ENCODE measurements around the gene MAPT.
"Not testable (repeated sequence)": the region's sequence is repeated elsewhere in the genome, so short reads cannot be mapped to it uniquely, and the experiment has no call there.

MAPT gene

DNA sequence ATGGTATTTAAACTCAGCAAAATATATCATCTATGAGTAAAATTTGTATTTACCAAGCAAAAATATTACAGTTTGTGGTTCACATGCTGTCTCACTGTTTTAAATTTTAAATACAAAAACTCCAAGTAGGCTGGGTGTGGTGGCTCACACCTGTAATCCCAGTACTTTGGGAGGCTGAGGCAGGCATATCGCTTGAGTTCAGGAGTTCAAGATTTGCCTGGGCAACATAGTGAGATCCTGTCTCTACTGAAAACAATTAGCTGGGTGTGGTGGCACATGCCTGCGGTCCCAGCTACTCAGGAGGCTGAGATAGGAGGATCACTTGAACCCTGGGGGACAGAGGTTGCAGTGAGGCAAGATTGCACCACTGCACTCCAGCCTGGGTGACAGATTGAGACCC, 37.3 kb downstream of the MAPT start:
- no peak for DNase-seq

DNA sequence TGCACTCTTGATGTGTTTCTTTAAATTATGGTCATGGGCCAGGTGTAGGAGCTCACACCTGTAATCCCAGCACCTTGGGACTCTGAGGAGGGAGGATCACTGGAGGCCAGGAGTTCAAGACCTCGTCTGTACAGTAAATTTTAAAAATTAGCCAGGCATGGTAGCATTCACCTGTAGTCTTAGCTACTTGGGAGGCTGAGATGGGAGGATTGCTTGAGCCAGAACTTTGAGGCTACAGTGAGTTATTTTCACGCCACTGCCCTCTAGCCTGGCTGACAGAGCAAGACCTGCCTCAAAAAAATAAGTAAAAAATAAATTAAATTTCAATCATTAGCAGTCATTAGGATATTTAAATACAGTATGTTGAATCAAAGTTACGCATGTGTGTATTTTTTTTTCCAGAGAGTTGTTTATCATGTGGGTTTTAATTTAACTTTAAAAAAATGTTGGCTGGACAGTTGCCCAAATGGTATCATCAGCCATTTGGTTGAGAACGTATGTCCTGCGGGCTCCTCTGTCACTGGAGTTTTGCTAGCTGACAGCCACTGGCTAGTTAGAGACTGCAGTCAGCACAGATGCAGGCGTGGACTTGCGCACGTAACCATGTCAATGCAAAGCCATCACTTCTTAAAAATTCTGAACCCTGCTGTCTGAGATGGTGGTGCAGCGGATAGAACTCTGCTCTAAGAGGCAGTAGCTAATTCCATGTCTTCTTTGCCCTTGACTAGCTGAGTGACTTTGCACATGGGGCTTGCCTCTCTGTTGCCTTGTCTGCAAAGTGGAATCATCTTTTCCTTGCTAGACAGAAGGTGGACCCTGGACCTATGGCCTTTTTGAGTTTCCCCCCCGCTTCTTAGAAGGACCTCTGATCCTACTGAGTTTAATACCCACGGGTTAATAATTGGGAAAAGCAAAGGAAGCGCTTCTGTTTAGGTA, 40.0 kb downstream of the MAPT start:
- DNase-seq: no peak

DNA sequence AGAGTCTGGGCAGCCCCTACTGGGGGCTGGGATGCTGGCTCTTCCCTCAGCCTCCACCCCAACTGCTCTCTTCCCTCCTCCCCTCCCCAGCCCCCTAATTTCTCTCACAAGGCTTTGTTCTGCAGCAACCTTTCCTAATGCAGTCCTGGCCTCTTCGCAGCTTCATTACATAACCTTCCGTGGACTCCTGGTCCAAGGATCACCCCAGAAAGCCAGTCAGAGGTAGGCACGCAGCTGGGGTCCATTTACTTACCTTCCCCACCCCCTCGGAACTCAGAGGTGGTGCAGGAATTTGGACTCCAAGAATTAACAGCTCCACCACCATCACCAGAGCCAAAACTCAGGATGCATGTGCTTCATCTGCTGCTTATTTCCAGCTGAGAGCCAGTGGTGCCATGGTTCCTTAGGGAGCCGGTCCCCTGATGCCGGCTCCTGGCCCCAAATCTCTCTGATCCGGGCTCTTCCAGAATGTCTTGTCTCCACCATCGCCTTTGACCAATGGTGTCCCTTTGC, 40.9 kb downstream of the MAPT start:
- DNase-seq: no peak

DNA sequence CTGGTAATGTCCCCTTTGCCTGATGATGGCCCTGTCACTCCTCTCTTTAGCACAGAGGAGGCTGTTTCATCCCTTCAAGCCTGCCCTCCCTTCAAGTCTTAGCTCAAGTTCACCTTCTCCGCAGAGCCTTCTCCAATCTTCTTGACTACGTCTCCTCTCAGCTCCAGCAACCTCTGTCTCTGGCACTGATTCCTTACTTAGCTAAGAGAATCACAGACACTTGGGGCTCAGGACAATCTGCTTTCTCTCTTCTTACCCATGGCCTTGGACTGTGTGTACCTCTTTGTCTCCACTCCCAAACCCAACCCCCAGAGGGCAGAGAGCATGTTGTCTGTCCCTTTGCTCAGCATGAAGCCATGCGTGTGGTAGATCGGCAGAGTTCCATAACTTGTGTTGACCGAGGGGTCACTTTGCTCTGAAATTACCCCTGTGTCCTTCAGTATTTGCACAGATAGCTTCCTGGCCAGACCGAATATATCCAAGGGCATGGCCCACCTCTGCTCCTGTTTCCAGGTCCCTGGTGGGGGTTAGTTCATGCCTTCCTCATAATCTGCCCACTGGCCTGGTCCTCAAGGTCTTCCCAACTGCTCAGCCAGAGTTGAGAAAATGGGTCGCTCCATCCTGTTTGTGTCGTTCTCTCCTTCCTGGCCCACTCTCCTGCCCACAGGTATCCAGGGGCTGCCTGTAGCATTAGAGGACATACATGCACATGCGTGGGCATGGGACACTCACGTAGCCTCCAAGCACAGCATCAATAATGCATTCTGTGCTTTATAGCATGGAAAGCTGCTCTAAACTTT, 41.6 kb downstream of the MAPT start:
- DNase-seq: no peak

DNA sequence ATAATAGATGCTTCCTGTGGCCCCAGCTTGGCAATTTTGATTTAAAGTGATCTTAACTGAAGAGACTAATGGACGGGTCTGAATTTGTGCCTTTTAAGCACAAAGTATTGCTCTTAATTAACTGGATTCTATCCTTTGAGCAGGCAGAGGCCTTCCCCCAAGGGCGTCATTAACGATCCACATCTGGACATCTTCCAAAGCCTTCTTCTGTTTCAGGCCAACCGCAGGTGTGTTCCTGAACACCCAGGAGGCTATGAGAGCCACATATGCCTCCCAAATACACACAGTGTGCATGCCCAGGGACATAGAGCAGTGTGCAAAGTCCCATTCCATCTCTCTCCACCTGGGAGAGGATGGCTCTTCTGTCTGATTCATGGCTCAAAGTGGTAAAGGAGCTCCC, 42.3 kb downstream of the MAPT start:
- peak; percentile 75 for DNase-seq

DNA sequence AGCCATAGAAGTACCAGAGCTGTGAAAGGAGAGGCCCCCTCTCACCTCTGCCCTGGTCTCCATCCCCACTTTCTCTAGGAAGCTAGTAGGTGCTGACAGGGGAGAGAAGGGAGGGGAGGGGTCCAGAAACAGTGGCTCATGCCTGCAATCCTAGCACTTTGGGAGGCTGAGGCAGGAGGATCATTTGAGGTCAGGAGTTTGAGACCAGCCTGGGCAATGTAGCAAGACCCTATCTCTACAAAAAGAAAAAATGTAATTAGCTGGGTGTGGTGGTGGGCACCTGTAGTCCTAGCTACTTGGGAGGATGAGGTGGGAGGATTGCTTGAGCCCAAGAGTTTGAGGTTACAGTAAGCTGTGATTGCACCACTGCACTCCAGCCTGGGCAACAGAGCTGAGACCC, 42.8 kb downstream of the MAPT start:
- not testable (repeated sequence) for DNase-seq

DNA sequence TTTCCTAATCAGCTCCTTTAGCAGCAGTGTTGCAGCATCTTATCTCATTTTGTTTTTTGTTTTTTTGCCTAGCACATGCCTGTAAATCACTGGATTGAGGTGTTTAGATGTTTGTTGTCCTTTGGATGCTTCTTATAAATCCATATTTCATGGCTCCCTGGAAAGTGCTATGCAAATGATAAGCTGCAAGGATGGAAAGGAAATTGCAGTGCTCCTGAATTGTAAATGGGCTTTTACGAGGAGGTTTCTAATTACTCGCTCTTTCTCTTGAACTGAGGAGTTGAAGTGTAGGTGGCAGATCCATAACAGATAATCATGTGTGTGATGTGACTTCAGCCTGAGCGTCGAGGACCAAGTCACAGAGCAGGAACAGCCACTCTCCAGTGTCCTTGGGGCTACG, 45.0 kb downstream of the MAPT start:
- DNase-seq: no peak

DNA sequence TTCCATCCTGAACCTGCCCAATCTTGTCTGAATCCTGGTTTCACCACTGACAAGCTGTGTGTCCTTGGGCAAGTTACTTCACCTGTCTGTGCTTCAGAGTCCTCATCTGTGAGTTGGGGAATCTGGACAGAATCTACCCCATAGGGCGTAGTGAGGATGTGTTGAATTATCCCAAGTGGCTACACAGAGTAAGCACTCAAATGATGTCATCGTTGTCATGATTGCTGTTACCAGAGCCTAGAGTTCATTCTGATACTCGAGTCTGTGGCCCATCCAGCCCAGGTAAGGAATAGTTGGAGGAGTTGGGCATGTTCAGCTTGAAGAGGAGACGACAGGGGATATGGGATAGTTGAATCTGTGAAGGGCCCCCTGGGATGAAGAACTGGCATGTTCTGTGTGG, 45.9 kb downstream of the MAPT start:
- DNase-seq: no peak

DNA sequence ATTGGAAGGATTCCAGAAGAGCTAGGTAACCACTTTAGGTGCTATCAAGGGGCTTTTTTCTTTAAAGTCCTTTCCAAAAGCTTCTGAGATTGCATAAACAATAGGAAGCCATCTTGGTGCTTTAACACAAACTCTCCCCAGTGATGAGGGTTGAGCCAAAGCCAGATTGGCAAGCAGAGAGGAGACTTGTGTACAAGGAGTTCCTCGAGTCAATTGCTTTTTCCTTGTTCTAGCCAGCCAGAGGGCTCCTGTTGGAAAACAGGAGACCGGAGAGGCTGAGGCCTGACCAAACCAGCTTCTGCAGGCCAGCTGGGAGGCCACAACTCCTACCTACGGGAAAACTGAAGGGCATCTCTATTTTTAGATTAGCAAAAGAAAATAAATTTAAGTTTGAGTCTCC, 46.5 kb downstream of the MAPT start:
- no peak for DNase-seq

DNA sequence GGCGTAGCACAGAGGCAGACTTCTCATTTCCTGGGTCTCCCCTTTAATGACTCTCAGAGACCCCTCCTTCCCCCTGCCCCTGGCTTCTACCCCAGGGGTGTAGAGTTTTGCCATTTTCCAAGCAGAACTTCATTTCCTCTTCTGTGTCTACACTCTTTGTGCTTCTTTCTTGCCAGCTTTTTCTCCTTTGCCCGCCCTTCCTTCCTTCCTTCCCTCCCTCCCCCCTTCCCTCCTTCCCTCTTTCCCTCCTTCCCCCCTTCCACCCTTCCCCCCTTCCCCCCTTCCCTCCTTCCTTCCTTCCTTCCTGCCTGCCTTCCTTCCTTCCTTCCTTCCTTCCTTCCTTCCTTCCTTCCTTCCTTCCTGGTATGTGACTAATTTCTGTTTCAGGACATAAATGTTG, 47.0 kb downstream of the MAPT start:
- no peak for DNase-seq

DNA sequence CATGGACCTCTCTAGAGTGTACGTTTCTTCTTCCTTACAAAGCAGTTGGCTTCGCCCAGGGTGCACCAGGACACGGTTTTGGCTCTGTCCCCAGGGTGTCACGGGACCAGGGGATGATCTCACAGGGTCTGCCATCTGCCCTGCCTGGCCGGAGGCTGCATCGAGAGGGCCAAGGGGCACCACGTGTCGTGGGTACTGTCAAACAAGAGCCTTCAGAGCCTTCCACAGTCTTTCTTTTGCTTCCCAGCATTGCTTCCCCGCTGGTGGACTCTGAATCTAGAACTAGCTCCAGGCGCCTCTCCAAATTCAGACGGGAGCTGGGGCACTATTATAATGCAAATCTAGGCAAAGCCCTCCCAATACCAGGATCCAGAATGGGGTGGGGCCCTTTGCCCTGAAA, 47.9 kb downstream of the MAPT start:
- DNase-seq: peak; percentile 31

DNA sequence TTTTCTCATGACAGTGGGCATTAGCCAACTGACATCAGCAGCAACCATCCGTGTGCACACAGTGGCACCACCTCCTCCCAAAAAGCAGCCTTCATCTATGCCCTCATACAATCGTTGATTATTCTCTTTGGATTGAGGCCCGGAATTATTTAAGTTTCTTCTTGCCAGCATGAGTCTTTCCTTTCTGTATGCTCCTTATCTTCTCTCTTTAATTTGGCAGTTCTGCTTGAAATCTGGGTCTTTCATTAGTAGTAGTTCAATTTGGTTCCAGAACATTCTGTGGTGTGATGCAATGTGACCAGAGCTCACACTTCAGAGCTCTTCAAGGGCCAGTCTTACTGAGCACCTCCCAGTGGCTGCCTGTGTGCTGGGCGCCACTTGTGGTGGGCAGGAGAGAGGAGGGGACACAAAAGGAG, 52.5 kb downstream of the MAPT start:
- DNase-seq: no peak

DNA sequence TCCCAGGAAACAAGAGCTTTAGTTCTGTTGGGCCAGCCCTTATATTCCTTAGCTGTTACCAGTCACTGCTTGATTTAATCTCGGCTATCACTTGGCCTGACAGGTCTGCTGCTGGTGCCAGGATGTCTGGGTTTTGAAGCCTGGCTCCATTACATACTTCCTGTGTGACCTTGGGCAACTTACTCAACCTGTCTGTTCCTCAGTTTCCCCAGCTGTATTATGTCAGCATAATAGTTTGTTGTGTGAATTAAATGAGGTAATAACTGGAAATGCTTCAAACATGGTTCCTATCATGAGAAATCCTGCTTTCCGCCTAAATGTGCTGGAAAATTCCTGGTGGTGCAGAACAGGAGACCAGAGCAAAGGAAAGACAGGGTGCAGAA, 54.1 kb downstream of the MAPT start:
- DNase-seq: no peak

DNA sequence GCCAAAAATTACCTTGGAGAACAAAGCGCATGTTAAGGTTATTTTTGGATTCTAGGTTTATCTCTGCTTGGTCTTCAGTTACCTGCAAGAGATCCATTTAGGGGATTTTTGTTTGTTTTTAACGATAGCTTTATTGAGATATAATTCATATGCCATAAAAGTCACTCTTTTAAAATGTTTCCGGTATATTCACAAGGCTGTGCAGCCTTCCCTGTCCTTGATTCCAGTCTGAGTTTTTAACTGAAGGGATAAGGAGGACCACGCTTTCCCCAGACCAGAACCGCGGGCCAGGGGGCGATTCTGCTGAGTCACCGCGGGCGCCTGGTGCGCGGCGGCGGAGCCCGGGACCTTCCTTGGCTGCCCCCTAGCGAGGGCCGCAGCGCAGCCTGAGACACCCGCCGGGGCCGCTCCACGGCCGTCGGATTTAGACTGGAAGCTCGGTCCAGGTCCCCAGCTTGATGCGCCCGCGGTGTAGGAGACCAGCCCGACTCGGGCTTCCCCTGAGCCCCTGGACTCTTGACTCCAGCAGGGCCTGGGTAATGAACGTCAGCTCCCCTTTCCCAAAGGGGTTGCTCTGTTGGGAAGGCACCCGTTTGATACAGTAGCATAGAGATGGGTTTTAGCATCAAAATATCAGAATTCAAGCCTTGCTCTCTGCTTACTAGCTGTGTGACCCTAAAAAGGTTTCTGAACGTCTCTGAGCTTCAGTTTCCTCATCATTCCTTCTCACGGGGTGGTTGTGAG, 54.7 kb downstream of the MAPT start:
- DNase-seq: peak; percentile 85

DNA sequence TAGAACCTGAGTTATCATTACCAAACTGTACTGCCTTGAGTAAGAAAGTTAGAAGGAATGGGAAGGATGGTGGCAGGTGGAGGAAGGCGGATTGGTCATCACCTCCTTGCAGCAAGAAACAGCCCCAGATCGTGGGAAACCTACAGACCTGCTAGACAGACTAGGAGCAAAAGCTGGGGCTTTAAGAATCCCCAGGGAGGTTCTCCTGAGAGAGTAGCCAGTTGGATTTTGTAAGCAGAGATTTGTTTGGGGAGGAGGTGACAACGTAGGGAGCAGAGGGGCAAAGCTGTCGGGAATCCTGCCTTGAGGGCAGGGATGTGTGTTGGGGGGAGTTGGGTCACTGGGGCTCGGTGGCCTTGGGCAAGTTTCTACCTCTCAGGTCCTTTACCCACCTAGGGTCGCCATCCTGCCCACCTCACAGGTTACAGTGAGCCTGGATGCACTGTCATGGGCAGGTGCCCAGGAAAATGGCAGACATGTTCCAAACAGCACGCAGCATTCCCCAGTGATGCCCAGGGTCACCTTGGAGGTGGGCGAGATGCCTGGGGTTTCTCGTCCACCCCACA, 55.5 kb downstream of the MAPT start:
- no peak for DNase-seq

DNA sequence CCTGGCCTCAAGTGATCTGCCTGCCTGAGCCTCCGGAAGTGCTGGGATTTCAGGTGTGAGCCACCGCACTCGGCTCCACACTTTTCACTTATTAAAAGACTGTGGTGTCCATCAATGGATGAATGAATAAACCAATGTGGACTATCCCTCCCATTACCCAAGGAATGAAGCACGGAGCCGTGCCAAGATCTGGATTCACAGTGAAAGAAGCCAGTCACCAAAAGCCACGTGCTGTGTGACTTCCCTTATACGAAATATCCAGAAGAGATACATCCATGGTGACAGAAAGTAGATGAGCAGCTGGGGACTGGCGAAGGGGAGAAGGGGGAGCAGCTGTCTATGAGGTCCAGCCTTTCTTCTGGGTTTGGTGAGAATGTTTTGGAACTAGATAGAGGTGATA, 56.5 kb downstream of the MAPT start:
- no peak for DNase-seq

DNA sequence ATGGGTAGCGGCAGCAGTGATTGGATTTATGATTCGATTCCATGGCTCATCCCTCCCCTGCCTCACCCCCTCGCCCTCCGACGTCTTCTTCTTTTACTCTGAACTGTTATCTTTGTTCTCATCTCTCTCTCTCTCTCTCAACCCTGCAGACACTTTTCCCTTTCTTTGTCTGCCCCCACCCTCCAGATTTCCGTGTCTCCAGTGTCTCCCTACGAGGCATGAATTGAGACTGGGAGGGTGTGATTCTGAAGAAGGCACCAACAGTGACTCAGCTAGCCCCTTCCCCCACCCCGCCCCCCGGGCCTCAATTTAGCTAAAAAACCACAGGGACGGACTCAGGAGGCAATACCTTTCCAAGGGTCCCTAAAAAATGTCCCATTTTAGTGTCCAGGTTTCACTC, 57.0 kb downstream of the MAPT start:
- DNase-seq: no peak

DNA sequence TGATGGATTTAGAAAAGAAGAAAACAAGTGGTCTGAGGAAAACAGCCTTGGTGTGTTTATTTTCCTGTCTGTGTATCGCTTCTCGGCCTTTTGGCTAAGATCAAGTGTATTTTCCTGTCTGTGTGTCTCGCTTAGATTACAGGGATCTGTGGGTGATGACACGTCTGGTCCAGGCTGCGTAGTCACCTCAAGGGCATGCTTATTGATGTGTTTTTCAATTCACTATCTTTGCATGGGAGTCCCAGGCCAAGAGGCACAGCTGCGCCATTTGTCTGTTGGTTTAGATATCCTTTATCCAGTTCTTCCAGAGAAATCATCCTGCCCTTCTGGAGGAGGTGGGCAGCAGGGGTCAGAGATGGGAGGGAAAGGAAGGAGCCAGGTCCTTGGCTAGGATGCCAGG, 57.6 kb downstream of the MAPT start:
- no peak for DNase-seq

DNA sequence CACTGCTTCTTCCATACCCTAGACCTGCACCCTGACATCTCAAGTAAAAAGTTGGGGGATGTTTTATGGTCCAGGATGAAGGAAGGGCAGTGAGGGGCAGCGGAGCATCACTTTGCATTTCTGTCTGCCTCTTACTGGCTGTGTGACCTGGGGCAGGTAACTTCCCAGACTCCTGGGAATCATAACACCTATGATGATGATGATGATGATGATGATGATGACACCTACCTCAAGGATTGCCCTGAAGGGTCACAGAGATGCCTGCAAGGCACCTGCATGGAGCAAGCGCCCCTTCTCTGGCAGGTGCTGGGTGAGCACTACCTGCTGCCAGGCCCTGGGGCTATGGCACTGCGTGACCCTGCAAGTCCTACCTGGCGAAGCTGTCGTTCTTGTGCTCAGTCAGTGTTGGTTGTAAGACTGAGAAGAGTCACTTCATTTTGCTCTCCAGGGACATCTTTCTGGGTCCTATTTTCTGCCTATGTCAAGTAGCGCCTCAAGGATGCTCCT, 58.5 kb downstream of the MAPT start:
- DNase-seq: no peak

DNA sequence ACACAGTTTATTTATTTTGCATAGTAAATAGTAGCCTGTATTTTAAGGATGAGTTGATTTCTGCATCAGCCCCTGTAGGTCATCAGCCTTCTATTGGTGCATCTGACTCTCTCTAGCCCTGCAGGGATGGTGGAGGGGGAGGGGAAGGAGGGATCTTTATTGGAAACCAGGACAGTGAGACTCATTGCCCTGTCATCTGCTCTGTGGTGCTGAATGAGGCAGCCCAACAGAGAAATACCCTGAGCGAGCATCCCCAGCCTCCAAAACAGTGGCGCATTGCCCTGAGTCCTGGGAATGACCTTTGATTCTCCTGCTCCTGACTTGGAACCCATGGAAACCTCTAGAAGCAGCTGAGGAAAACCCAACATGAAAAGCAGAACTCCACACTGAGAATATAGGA, 59.2 kb downstream of the MAPT start:
- no peak for DNase-seq

DNA sequence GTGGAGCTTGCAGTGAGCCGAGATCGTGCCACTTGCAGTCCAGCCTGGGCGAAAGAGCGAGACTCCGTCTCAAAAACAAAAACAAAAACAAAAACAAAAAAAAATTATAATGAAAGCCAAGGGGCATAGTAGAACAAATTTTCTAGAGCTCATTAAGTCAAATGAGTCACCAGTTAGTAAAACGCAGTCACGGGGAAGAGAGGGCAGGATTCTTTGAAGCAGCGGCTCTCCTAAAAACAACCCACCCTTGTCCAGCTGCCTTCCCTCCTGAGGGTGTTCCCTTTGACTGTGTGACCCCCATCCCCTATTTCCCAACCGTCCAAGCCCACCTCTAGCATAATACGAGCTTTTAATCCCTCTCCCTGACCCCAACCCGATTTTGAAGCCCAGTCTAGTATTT, 60.6 kb downstream of the MAPT start:
- no peak for DNase-seq

DNA sequence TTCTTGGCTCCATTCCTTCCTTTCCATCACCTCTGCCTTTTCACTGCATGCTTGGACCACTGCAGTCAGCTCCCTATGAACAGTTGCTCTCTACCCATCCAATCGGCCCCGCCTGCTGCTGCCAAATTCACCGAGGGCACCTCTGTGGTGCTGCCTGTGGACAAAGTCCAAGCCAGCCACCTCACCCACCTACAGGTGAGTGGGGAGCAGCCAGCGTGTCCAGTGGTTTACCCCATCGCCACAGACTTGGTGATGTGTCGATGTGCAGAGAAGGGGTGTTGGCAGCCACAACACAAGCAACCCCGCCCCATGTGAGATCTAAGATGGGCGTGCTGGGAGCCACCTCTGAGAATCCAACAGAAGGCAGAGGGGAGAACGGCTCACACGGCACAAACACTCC, 61.0 kb downstream of the MAPT start:
- no peak for DNase-seq

DNA sequence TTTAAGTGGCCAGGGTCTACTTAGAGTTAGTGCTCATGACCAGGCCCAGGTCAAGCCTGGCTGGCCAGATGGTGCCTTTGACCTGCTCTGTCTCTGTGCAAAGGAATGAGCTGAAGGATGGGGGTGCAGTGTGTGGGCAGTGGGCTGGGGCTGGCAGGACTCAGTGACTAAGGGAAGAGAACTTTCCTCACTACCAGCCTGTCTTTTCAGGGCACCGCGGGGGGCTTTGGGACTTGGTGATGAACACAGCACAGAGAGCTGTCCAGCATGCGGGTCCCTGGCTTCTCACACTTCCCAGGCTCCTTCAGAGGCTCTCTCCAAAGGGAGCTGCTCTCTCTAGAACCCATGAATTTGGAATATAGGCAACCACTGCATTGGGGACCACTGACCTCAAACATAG, 61.7 kb downstream of the MAPT start:
- no peak for DNase-seq
